Measurements from ENCODE around the gene CFAP107.

The CFAP107 gene

GRCh38 chr1:12741946-12742345, 4.1 kb upstream of the CFAP107 start:
- Histone ChIP-seq H3K36me3 (no peaks in the 10 kb centered on the region), H3K27me3 (peaks cover 24% of the 10 kb centered on the region), H3K27ac (no peak overlapping the region), H3K4me1 (ENCODE audit: control insufficient read depth in 1 of 2, insufficient read depth in 1 of 2, low read depth in 1 of 2, low read length in 1 of 2) (no peaks in the 10 kb centered on the region), H3K9me3 (no peaks in the 10 kb centered on the region), H3K4me3 (ENCODE audit: low read depth in 1 of 2, low read length in 1 of 2) (no peak overlapping the region)
- TF ChIP-seq CTCF (IDR thresholded peaks at IDR 0.05) = no peak

- H3K27me3 ChIP-seq = peaks cover 10% of the 10 kb centered on the region
- no peak overlapping the region for H3K27ac ChIP-seq
- H3K36me3 ChIP-seq = no peaks in the 10 kb centered on the region
- no peak overlapping the region for H3K4me3 ChIP-seq (ENCODE audit: low read depth in 1 of 2, low read length in 1 of 2)
- H3K9me3 ChIP-seq = peaks cover 14% of the 10 kb centered on the region
- no peak for TF ChIP-seq CTCF (IDR thresholded peaks at IDR 0.05)
- H3K4me1 ChIP-seq (ENCODE audit: control insufficient read depth in 1 of 2, insufficient read depth in 1 of 2, low read depth in 1 of 2, low read length in 1 of 2) = no peaks in the 10 kb centered on the region
Observed at GRCh38 chr1:12745126-12745991, 641 bp upstream of the CFAP107 start.

- H3K4me1 ChIP-seq (ENCODE audit: control insufficient read depth in 1 of 2, insufficient read depth in 1 of 2, low read depth in 1 of 2, low read length in 1 of 2) = no peaks in the 10 kb centered on the region
- peaks cover 14% of the 10 kb centered on the region for H3K9me3 ChIP-seq
- no peak overlapping the region for H3K4me3 ChIP-seq (ENCODE audit: low read depth in 1 of 2, low read length in 1 of 2)
- peaks cover 19% of the 10 kb centered on the region for H3K27me3 ChIP-seq
- no peak for TF ChIP-seq CTCF (IDR thresholded peaks at IDR 0.05)
- H3K36me3 ChIP-seq = no peaks in the 10 kb centered on the region
- H3K27ac ChIP-seq = no peak overlapping the region
Observed at GRCh38 chr1:12748778-12749355, 2.9 kb downstream of the CFAP107 start.

DNA sequence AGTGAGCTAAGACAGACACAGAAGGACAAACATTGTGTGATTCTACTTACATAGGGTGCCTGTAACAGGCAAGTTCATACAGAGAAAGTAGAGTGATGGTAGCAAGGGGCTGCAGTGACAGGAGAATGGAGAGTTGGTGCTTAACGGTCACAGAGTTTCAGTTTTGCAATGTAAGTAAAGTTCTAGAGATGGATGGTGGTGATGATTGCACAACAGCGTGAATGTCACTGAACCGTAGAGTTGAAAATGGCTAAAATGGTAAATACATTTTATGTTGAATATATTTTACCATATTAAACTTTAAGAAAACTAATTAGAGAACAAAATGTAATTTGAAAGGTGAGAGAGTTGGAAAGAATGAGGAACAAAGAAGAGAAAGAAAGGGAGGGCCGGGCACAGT, 8.7 kb downstream of the CFAP107 start:
- H3K9me3 ChIP-seq = peaks cover 3% of the 10 kb centered on the region
- H3K36me3 ChIP-seq = no peaks in the 10 kb centered on the region
- H3K4me1 ChIP-seq (ENCODE audit: control insufficient read depth in 1 of 2, insufficient read depth in 1 of 2, low read depth in 1 of 2, low read length in 1 of 2) = no peaks in the 10 kb centered on the region
- no peak overlapping the region for H3K27ac ChIP-seq
- H3K4me3 ChIP-seq (ENCODE audit: low read depth in 1 of 2, low read length in 1 of 2) = no peak overlapping the region
- H3K27me3 ChIP-seq = peaks cover 59% of the 10 kb centered on the region
- TF ChIP-seq CTCF (IDR thresholded peaks at IDR 0.05) = no peak

- no peaks in the 10 kb centered on the region for H3K36me3 ChIP-seq
- no peak overlapping the region for H3K27ac ChIP-seq
- no peaks in the 10 kb centered on the region for H3K4me1 ChIP-seq (ENCODE audit: control insufficient read depth in 1 of 2, insufficient read depth in 1 of 2, low read depth in 1 of 2, low read length in 1 of 2)
- H3K4me3 ChIP-seq (ENCODE audit: low read depth in 1 of 2, low read length in 1 of 2) = no peak overlapping the region
- no peak for TF ChIP-seq CTCF (IDR thresholded peaks at IDR 0.05)
- peaks cover 66% of the 10 kb centered on the region for H3K27me3 ChIP-seq
- H3K9me3 ChIP-seq = no peaks in the 10 kb centered on the region
Observed at GRCh38 chr1:12756273-12756672, 10.3 kb downstream of the CFAP107 start.
